Measurements from ENCODE around the gene TMEM62. TPM values are rescaled to one million over a fixed set of nuclear protein-coding genes. Genes with fewer than 3 reads are reported as not detected.

The TMEM62 gene
- total RNA-seq, 1 donor from 2014 or later: 11.5 TPM

DNA sequence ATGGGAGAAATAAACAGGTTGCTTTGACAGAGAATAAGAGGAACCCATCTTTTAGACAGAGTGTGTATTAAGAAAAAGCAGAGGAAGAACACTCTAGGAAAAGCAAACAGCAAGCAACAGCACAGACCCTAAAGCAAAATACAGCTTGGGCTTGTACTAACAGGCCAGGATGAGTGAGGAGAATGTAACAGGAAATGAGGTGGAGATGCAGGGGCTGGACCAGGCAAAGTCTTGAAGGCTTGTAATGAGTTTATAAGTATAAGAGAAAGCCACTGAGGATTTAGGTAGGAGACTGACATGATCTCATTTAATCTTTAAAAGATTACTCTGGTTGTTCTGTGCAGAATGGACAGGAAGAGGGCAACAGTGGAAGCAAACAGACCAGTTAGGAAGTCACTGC lies 32.4 kb upstream of the TMEM62 start:
- H3K27me3 Mint-ChIP-seq: no peaks in the 10 kb centered on the region
- peaks cover 47% of the 10 kb centered on the region for H3K36me3 Mint-ChIP-seq
- peak overlapping the region; percentile 48 for H3K4me3 Mint-ChIP-seq
- peaks cover 30% of the 10 kb centered on the region for H3K4me1 Mint-ChIP-seq (ENCODE audit: unreplicated experiment)
- H3K9me3 Mint-ChIP-seq: no peaks in the 10 kb centered on the region
- no peak overlapping the region for H3K27ac Mint-ChIP-seq
- no peak for DNase-seq (ENCODE audit: extremely low spot score, unreplicated experiment)
- TF ChIP-seq, protein P1, sequence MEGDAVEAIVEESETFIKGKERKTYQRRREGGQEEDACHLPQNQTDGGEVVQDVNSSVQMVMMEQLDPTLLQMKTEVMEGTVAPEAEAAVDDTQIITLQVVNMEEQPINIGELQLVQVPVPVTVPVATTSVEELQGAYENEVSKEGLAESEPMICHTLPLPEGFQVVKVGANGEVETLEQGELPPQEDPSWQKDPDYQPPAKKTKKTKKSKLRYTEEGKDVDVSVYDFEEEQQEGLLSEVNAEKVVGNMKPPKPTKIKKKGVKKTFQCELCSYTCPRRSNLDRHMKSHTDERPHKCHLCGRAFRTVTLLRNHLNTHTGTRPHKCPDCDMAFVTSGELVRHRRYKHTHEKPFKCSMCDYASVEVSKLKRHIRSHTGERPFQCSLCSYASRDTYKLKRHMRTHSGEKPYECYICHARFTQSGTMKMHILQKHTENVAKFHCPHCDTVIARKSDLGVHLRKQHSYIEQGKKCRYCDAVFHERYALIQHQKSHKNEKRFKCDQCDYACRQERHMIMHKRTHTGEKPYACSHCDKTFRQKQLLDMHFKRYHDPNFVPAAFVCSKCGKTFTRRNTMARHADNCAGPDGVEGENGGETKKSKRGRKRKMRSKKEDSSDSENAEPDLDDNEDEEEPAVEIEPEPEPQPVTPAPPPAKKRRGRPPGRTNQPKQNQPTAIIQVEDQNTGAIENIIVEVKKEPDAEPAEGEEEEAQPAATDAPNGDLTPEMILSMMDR (conservative IDR thresholded peaks at IDR 0.05): no peak

DNA sequence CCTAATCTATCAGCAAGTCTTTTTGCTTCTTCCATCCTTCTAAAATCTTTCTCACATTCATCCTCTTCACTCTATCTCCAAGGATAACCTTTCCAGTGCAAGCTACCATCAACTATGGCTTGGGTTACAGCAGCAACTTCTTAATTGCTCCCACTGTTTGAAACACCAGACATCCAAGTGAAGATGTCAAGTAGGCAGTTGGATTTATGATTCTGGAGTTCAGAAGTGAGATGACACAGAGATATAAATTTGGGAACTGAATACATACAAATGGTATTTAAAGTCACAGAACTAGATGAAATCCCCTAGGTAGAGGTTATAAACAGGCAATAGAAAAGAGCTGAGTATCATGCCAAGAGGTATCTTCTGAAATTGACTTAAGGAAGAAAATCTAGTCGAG lies 31.2 kb upstream of the TMEM62 start:
- H3K4me1 Mint-ChIP-seq (ENCODE audit: unreplicated experiment): peaks cover 34% of the 10 kb centered on the region
- no peaks in the 10 kb centered on the region for H3K9me3 Mint-ChIP-seq
- no peak overlapping the region for H3K4me3 Mint-ChIP-seq
- no peaks in the 10 kb centered on the region for H3K27me3 Mint-ChIP-seq
- TF ChIP-seq, protein P1 (conservative IDR thresholded peaks at IDR 0.05): no peak
- no peak for DNase-seq (ENCODE audit: extremely low spot score, unreplicated experiment)
- peaks cover 43% of the 10 kb centered on the region for H3K36me3 Mint-ChIP-seq
- no peak overlapping the region for H3K27ac Mint-ChIP-seq

DNA sequence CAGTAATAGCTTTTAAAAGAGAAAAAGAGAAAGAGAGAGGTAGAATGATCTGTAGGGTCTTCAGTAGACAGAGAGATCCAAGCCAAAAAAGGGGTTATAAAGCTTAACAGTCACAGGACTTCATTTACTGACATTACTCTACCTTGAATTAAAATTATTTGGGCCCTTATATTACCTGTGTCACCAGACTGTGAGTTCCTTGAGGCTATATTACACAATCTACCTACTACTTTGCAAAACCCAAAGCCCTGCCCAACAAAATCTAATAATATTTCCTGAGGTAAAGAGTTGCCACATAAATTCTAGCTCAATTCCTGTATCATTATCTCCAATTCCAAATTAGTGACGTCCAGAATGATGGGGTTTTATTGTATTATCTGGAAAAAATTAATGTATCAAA lies 29.5 kb upstream of the TMEM62 start:
- TF ChIP-seq, protein P1 (conservative IDR thresholded peaks at IDR 0.05): no peak
- Mint-ChIP-seq H3K9me3 (no peaks in the 10 kb centered on the region), H3K27me3 (no peaks in the 10 kb centered on the region), H3K27ac (no peak overlapping the region), H3K4me1 (ENCODE audit: unreplicated experiment) (peaks cover 29% of the 10 kb centered on the region), H3K36me3 (peaks cover 36% of the 10 kb centered on the region), H3K4me3 (peak overlapping the region; percentile 46)
- DNase-seq (ENCODE audit: extremely low spot score, unreplicated experiment): no peak

DNA sequence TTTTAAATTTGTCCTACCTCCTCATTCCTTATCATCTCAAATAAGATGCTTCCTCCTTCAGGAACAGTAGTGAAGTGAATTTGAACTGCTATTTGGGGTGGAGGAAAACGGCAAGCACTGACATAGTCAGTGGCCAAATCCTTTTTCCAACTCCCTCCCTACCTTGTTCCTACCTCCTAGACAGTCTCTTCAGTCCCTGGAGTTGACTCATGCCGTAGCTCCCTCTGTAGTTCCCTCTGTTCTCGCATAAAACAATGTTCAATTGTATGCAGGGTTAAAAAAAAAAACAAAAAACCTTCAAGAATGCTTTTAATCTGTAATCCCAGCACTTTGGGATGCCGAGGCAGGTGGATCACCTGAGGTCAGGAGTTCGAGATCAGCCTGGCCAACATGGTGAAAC lies 29.0 kb upstream of the TMEM62 start:
- Mint-ChIP-seq H3K9me3 (no peaks in the 10 kb centered on the region), H3K36me3 (peaks cover 36% of the 10 kb centered on the region), H3K4me3 (peak overlapping the region; percentile 69), H3K27me3 (no peaks in the 10 kb centered on the region), H3K4me1 (ENCODE audit: unreplicated experiment) (peaks cover 29% of the 10 kb centered on the region), H3K27ac (peak overlapping the region; percentile 69)
- TF ChIP-seq, protein P1 (conservative IDR thresholded peaks at IDR 0.05): no peak
- no peak for DNase-seq (ENCODE audit: extremely low spot score, unreplicated experiment)

DNA sequence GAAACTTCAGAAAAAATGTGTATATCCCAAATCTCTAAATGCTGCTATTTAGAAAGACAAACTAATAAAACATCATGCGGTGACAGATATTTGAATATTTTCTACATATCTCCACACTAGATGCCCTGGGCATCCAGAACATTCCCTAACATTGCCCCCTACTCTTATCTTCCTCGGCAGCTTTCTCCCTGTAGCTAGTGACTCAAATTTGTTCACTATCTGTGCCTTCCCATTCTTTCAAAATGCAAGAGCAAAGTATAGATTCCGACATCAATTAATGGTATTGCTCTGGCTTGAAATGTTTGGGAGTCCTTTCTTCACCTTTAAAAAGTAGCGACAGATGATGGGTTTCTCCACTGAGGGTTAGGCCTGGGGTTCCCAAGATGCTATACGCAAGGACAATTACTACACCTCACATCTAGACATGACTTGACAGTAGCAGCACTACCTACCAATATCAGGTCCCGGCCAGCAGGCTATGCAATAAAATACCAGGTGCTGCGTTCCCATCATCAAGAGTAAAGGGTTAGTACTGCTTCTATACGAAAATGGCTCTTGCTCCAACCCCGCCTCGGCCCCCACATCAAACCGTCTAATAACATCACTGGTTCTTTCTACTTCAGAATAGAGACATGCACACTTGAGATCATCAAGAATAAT lies 28.2 kb upstream of the TMEM62 start:
- no peaks in the 10 kb centered on the region for H3K9me3 Mint-ChIP-seq
- peaks cover 29% of the 10 kb centered on the region for H3K4me1 Mint-ChIP-seq (ENCODE audit: unreplicated experiment)
- TF ChIP-seq, protein P1 (conservative IDR thresholded peaks at IDR 0.05): no peak

More for the DNA sequence above, 28.2 kb upstream of the TMEM62 start:
- Mint-ChIP-seq H3K36me3 (peaks cover 30% of the 10 kb centered on the region), H3K4me3 (peak overlapping the region; percentile 95), H3K27ac (peak overlapping the region; percentile 91), H3K27me3 (no peaks in the 10 kb centered on the region)
- no peak for DNase-seq (ENCODE audit: extremely low spot score, unreplicated experiment)

All from type B pancreatic cell (in vitro differentiated cells).